Measurements from ENCODE around the gene CCDC150.
"Not testable (repeated sequence)": the region's sequence is repeated elsewhere in the genome, so short reads cannot be mapped to it uniquely, and the experiment has no call there.

CCDC150 gene

DNA sequence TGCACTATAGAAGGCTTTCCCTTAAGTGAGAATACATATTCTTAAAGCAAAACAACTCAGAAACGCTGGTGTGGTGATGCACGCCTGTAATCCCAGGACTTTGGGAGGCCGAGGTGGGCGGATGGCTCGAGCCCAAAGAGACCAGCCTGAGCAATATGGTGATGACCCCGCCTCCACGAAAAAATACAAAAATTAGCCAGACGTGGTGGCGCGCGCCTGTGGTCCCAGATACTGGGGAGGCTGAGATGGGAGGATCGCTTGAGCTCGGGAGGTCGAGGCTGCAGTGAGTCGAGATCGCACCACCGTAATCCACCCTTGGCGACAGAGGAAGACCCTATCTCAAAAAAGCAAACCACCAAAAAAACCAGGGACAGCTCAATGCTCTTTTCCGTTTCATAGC lies 750 bp upstream of the CCDC150 start:
- no peak for DNase-seq

DNA sequence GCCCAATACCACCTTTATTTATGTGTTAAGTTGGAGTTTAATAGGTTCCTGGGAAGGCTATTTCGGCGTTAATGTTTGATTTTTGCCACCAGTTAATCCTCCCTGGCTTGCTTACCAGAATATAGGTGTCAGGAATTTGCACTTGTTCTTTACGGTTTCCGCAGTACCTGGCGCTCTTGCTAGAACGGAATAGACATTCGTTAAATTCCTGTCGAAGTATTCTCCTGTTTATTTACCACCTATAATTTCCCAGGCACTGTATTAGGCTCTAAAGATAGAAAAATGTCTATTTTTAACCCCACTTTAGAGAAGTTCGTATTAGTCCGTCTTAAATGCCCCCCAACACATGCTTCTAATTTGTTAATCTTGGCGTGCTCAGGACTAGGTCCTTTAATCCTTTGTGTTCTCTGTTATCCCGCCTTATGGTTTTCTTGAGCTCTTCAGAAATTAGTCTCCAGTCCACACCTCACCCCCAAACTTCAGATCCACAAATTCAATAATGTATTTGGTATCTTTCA lies 575 bp downstream of the CCDC150 start:
- DNase-seq: no peak

DNA sequence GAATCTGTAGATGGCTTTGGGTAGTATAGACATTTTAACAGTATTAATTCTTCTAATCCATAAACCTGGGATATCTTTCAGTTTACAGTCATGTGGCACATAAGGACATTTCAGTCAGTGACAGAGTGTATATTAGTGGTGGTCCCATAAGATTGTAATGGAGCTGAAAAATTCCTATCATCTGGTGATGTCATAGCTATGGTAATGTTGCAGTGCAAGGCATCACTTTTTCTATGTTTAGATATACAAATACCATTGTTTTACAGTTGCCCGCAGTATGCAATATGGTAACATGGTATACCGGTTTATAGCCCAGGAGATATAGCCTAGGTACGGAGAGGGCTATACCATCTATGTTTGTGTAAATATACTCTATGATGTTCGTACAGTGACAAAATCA lies 9.7 kb downstream of the CCDC150 start:
- no peak for DNase-seq

DNA sequence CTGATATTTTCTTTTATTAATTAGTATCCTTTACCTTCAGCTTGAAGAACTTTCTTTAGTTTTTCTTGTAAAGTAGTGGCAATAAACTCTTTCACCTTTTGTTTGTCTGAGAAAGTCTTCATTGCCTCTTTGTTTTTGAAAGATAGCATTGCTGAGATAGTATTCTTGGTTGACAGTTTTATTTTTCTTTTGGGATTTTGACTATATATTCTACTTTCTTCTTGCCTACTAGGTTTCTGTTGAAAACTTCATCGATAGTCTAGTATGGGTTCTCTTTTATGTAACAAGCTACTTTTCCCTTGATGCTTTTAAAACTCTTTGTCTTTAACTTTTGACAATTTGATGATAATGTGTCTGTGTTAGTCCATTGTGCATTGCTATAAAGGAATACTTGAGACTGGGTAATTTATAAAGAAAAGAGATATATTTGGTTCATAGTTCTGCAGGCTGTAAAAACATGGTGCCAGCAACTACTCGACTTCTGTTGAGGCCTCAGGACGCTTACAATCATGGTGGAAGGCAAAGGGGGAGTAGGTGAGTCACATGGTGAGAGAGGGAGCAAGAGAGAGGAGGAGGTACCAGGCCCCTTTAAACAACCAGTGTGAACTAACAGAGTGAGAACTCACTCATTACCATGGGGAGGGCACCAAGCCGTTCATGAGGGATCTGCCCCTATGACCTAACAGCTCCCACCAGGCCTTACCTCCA lies 12.0 kb downstream of the CCDC150 start:
- no peak for DNase-seq

DNA sequence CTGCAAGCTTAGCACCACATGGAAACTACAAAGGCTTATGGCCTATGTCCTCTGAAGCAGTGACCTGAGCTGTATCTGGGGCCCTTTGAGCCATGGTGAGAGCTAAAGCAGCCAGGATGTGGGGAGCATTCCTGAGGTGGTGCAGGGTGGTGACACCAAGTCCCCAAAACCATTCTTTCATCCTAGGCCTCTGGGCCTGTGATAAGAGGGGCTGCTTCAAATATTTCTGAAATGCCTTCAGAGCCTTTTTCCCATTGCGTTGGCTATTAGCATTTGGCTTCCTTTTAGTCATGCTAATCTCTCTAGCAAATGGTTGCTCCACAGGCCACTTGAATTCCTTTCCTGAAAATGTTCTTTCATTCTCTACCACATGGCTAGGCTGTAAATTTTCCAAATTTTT lies 13.4 kb downstream of the CCDC150 start:
- DNase-seq: no peak

DNA sequence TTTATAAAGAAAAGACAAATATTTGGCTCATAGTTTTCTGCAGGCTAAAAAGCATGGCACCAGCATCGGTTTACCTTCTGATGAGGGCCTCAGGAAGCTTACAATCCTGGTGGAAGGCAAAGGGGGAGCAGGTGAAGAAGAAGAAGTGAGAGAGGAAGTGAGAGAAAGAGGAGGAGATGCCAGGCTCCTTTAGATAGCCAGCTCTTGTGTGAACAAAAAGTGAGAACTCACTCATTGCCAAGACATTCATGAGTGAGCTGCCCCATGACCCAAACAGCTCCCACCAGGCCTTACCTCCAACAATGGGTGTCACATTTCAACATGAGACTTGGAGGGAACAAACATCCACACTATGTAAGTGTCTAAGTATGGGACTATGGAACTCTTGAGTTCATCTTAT lies 14.3 kb downstream of the CCDC150 start:
- DNase-seq: no peak

DNA sequence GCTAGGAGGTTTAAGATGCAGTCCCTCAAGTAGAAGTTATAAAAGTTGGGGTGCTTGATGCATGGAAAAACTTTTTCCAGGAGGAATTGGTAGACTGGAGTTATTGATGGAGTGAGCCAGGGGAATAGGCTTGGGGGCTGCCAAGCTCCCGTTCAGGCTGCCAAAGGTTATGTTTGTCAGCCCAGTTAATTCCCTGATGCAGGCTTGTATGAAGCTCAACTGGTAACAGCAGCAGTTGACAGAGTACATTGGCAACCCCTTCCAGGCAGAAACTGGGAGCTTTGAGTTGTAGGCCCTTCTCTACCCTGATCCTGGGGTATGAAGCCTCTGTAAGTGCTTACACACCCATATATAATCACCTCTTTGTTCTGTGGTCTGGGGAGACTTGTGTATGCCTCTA lies 16.2 kb downstream of the CCDC150 start:
- no peak for DNase-seq

DNA sequence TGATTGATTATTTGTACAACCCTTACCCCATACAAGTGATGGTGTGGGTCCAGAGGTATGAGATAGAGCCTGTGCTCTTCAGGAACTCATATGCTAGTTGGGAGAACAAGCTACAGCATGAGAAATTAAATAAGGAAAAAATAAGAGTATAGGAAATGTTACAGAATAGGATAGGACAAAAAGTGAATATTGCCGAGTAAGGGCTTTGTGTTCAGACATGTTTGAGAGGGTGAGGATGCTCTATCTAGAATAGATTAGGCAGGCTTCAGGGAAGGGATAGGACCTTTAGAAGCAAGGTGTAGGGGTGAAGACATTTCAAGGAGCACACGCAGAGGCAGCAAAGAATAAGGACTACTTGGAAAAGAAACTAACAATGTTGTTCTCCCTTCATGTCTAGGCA lies 17.8 kb downstream of the CCDC150 start:
- DNase-seq: no peak

DNA sequence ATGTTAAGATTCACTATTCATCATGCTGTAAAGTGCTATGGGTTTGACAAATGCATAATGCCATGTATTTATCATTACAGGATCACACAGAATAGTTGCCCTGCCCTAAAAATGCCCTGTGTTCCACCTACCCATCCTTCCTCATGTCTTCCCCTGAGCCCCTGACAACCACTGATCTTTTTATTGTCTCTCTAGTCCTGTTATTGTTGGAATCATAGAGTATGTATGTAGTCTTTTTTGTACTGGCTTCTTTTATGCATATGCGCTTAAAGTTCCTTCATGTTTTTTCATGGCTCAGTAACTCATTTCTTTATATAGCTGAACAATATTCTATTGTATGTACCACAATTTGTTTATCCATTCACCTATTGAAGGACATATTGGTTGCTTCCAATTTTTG lies 20.3 kb downstream of the CCDC150 start:
- no peak for DNase-seq

DNA sequence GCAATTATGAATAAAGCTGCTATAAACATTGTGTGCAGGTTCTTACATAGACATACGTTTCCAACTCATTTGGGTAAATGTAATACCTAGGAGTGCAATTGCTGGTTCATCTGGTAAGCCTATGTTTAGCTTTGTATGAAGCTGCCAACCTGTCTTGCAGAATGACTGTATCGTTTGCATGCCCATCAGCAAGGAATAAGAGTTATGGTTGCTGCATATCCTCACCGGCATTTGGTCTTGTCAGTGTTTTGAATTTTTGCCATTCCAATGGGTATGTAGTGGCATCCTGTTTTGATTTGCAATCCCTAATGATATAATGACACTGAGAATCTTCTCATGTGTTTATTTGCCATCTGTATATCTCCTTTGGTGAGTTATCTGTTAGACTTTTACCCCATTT lies 20.7 kb downstream of the CCDC150 start:
- no peak for DNase-seq

DNA sequence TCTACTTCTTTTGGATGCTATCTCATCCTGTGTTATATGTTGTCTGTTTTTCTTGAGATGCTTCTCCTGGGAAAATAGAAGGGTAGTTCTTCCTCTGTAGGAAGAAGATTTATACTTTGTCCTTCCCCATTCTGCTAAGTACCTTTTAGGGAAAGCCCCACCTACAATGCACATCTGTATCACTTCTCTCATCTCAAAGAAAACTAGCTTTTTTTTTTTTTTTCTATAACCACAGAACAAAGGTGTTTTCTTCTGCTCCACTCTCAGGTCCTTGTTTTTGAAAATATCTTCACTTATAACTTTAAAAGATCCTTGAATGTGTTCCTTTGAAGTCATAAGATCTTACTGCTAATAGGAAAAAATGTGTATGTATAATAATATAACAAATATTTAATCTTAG lies 30.8 kb downstream of the CCDC150 start:
- no peak for DNase-seq

DNA sequence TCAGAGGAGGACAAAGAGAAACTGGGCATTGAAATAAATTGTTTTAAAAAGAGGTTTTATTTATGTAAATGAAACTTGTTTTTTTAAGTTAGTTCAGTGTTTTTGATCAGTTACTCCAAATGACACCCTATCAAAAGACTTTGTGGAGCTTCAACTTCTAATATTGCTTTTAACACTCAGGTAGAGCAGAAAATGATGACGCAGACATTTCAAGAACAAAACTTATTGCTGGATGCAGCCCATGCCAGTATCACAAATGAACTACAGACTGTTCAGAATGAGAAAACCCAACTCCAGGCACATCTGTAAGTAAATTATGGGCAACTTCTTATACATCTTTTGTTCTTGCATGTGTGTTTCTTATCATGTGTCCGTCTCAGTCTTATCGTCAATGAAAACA lies 36.4 kb downstream of the CCDC150 start:
- no peak for DNase-seq

DNA sequence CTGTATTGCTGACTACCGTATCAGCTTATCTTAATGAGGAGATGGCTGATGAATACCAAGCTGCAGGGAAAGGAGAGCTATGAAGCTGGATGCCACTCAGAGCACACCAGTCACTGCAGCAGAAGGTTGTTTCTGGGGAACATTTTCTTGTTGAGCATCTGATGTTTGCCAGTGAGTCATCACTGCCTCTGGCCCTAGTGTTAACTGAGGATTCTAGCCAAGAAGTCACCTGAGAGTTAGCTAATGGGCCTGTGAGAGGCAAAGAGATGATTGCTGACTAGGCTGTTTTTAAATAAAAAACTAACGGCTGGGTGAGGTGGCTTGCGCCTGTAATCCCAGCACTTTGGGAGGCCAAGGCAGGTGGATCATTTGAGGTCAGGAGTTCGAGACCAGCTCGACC lies 37.9 kb downstream of the CCDC150 start:
- no peak for DNase-seq

DNA sequence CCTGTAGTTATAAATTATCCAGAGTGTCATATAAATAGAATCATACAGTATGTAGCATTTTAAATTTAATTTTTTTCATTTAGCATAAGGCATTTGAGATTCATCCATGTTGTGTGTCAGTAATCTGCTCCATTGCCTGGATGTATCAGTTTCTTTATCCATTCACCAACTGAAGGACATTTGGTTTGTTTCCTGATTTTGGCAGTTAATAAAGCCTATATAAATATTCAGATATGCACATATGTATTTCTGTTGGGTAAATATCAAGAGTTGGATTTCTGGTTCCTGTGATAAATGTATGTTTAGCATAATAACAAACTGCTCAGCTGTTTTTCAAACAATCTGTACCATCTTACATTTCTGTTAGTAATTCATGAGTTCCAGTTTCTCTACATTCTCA lies 39.9 kb downstream of the CCDC150 start:
- DNase-seq: no peak

DNA sequence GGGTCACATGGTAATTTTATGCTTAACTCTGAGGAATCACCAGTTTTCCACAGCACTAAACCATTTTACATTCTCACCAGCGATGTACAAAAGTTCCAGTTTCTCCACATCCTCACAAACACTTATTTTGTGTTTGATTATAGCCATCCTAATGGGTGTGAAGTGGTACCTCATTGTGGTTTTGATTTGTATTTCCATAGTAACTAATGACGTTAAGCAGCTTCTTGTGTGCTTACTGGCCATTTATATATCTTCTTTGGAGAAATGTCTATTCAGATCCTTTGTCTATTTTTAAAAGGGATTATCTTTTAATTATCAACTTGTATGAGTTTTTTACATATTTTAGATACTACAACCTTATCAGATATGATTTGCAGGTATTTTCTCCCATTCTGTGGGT lies 42.0 kb downstream of the CCDC150 start:
- DNase-seq: no peak

DNA sequence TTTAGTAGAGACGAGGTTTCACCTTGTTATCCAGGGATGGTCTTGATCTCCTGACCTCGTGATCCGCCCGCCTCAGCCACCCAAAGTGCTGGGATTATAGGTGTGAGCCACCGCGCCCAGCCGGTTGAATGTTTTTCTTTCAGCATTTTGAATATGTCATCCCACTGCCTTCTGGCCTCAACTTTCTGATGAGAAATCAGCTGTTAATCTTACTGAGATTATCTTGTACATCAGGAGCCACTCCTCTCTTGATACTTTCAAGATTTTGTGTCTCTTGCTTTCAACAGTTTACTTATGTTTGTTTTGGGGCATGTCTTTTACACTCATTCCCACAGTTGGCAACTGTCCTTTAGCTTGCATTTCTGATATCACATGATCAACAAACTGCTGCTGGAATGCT lies 46.3 kb downstream of the CCDC150 start:
- no peak for DNase-seq

DNA sequence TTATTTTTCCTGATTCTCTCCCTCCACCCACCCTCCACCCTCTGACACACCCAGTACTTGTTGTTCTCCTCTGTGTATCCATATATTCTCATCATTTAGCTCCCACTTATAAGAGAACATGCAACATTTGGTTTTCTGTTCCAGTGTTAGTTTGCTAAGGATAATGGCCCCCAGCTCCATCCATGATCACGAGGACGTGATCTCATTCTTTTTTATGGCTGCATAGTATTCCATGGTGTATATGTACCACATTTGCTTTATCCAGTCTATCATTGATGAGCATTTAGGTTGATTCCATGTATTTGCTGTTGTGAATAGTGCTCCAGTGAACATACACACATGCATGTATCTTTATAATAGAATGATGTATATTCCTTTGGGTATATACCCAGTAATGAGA lies 47.2 kb downstream of the CCDC150 start:
- DNase-seq: not testable (repeated sequence)

DNA sequence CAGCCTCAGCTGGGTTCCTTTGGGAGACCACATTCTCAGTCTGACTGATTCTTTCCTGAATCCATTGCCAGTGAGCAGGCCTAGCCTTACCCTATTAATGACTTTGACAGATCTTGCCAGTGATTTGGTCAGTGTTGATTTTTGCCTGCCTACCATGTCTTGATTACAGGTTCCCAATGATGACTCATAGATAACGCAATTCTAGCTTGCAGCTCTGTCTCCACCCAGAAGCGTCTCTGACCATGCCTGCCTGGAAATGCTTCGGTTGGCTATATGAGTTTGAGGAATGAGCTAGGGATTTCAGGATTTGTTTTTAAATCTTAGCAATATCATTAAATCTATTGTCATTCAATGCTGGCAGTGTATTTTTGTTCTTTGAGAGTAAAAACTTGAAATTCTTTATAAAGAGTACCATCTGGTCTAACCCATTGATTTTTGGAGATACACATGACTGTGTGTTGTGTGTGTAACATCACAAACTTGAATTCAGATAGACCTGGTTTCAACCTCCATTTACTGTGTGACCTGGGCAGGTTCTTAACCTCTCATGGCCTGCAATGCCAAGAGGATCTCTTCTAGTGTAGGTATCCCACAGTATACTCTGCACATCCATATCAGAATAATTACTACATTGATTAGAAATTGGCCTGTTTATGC lies 57.0 kb downstream of the CCDC150 start:
- no peak for DNase-seq

DNA sequence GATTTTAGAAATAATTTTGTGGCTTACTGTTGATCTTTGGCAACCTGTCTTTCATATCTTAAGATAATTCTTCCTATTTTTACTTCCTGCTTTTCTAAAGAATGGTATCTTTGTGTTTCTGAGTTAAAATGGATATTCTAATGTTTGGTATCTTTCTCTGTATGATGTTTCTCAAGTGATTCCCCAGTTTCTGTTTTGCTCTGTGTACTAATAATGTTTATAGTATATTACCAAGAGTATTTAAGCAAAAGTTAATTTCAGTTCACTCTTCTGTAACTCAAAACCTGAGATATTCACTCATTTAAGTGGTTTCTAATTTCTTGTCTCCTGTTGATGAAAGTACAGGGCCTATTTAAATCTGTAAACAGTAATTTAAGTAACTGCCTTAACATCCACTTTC lies 58.3 kb downstream of the CCDC150 start:
- DNase-seq: no peak

DNA sequence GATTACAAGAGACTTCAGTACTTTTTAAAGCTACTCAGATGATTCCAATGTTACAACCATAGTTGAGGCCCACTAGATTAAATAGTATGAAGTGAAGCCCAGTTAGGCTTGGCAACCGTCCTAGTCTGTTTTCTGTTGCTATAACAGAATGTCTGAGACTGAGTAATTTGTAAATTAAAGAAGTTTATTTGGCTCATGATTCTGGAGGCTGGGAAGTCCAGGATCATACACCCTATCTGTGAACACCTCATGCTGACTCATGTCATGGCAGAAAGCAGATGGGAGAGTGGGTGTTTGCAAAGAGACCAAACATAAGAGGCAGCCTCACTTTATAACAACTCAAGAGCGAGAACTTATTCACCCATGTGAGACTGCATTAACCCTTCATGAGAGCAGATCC lies 63.1 kb downstream of the CCDC150 start:
- DNase-seq: no peak

DNA sequence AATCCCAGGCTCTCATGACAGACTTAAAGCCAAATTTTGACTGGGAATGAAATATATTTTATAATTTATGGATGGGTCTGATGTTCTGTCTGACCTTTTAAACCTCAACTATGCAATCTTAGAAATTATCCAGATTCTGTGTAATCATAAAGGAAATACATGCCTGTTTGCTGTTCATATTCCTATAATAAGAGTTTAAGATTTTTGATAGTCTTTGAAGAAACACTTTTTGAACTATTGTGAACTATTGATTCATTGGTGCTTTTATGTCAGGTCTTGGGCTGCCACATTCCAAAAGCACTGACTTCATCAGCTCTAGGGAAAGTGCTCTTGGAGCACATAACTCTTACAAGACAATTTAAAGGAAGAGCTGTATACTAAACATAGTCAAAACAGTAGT lies 64.2 kb downstream of the CCDC150 start:
- no peak for DNase-seq

DNA sequence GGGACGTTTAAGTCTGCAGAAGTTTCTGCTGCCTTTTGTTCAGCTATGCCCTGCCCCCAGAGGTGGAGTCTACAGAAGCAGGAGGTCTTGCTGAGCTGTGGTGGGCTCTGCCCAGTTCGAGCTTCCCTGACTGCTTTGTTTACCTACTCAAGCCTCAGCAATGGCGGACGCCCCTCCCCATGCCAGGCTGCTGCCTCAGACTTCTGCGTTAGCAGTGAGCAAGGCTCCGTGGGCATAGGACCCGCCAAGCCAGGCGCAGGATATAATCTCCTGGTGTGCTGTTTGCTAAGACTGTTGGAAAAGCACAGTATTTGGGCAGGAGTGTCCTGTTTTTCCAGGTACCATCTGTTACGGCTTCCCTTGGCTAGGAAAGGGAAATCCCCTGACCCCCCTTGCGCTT lies 70.5 kb downstream of the CCDC150 start:
- DNase-seq: not testable (repeated sequence)

DNA sequence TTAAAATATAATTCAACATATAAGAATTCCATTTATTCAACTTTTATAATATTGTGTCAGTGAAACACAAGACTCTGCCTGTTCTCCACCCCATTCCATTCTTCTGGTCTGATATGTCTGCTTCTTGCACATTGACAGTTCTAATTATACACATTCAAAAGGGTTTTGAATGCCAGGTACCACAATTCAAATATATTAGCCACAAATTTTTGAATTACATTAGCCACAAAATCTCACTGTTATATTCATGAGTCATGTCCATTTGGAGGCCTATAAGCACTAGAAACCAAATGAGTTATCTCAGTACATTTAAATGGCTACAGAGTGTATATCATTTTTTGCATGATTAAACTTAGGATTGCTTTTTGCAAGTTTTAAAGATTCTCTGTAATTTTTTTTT lies 72.1 kb downstream of the CCDC150 start:
- no peak for DNase-seq

DNA sequence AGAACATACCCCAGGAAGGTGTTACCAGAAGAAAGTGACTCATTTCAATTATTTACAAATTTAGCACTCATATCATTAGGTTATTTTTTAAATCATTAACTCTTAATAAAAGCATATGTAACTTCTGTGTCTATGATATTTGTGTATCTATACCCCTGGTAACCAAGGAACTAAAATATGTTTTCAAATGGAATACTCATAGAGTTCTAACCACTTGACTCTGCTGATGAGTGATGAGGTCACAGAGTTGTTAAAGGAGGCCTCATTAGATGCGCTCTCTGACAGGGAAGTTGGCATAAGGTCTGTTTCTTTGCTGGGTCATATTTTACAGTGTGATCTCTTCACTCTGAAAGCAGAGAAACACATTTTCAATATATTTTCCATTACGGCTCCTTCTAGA lies 73.4 kb downstream of the CCDC150 start:
- DNase-seq: no peak

All from NCI-H345 (cell line).